HUES64 (cell line): Measurements from ENCODE around the gene TBC1D2B. TPM values are rescaled to one million over a fixed set of nuclear protein-coding genes. Genes with fewer than 3 reads are reported as not detected.
A peak's percentile ranks its signal among the peaks of the same experiment; 100 is the strongest.

Source experiments
- H3K27ac ChIP-seq: 2 replicates; pipeline ENCODE4 v1.7.0; 2013; ENCODE audit warnings: low read depth, low read length, inconsistent platforms
- H3K27me3 ChIP-seq: 2 replicates; pipeline ENCODE4 v1.6.1; 2013; ENCODE audit warnings: mild to moderate bottlenecking, low read length; ENCODE audit not compliant: insufficient read depth
- H3K36me3 ChIP-seq: 2 replicates; pipeline ENCODE4 v1.6.1; 2013; ENCODE audit warnings: mild to moderate bottlenecking, low read length; ENCODE audit not compliant: insufficient read depth
- H3K4me1 ChIP-seq: 2 replicates; pipeline ENCODE4 v1.6.1; 2013; ENCODE audit warnings: mild to moderate bottlenecking, low read length, moderate library complexity; ENCODE audit not compliant: insufficient read depth
- H3K4me3 ChIP-seq: 2 replicates; pipeline ENCODE4 v1.5.1; 2013; ENCODE audit warnings: mild to moderate bottlenecking, low read length, moderate library complexity
- H3K9ac ChIP-seq: 2 replicates; pipeline ENCODE4 v1.6.1; 2013; ENCODE audit warnings: mild to moderate bottlenecking, low read depth, low read length
- H3K9me3 ChIP-seq: 2 replicates; pipeline ENCODE4 v1.6.1; 2013; ENCODE audit warnings: low read depth, low read length; ENCODE audit not compliant: insufficient read depth
- WGBS: fragments of 150-250, 120-280 bp; methylation state at CpG from one replicate; pipeline ENCODE4 v1.1.7; 2013; ENCODE audit warnings: missing lambda C conversion rate; 5-methylcytosine and 5-hydroxymethylcytosine counted together
- polyA plus RNA-seq, 2 experiments: library from polyadenylated mRNA; stranded (reverse); fragments of 50-300 nt; gene quantifications; one replicate each; pipeline ENCODE4 v1.2.3, GENCODE V29; 2013

Gene TBC1D2B
- 8.7 TPM for polyA plus RNA-seq (2013, experiment 1 of 2)
- polyA plus RNA-seq (2013, experiment 2 of 2), result 10.8 TPM

GRCh38 chr15:78077053-78077870, at the start of gene TBC1D2B:
Gene TBC1D2B, minus strand, starts transcription at chr15:78077711. Its CDS starts 59 bp downstream, at chr15:78077652.
- Histone ChIP-seq H3K9me3 (no peaks in the 10 kb centered on the region), H3K4me3 (peak within 1 kb of the TSS; percentile 82), H3K9ac (peak within 1 kb of the TSS; percentile 61), H3K27ac (no peak within 1 kb of the TSS), H3K27me3 (no peaks in the 10 kb centered on the region), H3K36me3 (no peaks in the 10 kb centered on the region), H3K4me1 (peaks cover 11% of the 10 kb centered on the region; the same call in 1 of the 2 replicates)
- WGBS, result under 1% methylated on average over 104 of the region's 104 CpGs

DNA sequence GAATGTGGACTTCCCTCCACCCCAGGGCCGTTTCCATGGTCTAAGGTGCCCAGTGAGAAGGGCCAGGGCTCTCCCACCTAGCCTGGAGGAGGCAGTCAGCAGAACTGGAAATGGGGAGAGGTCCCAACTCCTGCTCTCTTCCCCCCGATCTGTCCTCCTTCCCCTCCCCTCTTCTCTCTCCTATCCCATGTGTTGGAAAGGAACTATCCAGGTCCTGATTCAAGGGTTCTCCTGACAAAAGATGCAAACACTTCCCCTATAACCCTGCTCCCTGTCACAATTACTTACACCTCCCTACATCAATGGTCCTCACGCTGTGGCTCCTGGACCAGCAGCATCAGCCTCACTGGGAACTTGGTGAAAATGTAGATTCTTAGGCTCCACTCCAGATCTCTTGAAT, 47.8 kb upstream of the TBC1D2B start:
- no peak overlapping the region for H3K27ac ChIP-seq
- no peaks in the 10 kb centered on the region for H3K36me3 ChIP-seq
- no peak overlapping the region for H3K9ac ChIP-seq
- H3K4me1 ChIP-seq, result peaks cover 17% of the 10 kb centered on the region
- no peaks in the 10 kb centered on the region for H3K9me3 ChIP-seq
- 89% methylated on average over 3 of the region's 3 CpGs for WGBS
- H3K4me3 ChIP-seq, result no peak overlapping the region
- H3K27me3 ChIP-seq, result no peaks in the 10 kb centered on the region

DNA sequence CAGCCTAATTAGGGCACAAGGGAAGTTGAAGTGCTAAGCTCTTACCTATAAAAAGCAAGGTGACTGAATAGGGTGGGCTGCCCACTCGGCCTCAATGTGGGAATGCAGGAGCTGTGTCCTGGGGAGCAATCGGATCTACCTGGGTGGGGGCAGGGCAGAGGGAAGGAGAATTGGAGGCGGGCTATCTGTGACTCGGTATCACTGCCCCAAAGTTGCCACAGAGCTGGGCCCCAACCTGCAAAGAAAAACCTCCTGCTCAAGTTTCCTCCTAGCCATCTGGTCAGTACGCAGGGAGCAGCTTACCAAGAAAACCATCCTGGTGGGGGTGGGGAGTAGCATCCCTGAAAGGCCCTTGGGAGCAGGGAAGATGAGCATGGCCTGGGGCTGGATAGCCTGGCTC, 43.0 kb upstream of the TBC1D2B start:
- peaks cover 9% of the 10 kb centered on the region for H3K4me1 ChIP-seq
- H3K9me3 ChIP-seq, result no peaks in the 10 kb centered on the region
- no peak overlapping the region for H3K4me3 ChIP-seq
- H3K27ac ChIP-seq, result no peak overlapping the region
- H3K9ac ChIP-seq, result 0 out of 2 replicates have a peak overlapping the region, but pooled peaks have one; percentile 16
- H3K27me3 ChIP-seq, result no peaks in the 10 kb centered on the region
- H3K36me3 ChIP-seq, result no peaks in the 10 kb centered on the region
- WGBS, result 52% methylated on average over 5 of the region's 5 CpGs

DNA sequence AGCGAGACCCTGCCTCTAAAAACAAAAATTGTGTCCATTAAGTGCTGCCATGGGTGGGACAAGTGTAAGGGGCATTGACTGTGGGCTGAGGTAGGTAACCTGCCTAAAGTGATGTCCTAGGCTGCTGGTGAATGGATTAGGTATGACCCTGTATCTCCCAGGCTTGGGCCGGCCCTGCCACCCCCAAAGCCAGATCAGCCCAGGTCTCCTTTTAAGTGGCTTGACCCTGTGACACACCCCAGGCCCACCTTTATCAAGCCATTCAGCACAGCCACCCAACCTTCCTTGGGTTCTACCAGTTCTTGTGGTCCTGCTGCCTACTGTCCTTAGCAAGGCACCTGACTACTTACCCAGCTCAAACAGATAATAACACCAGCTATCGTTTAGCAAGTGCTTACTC, 35.0 kb upstream of the TBC1D2B start:
- Histone ChIP-seq H3K4me3 (no peak overlapping the region), H3K36me3 (0 out of 2 replicates have a peak, but pooled peaks cover under 1% of the 10 kb centered on the region), H3K9ac (no peak overlapping the region), H3K27ac (no peak overlapping the region), H3K9me3 (no peaks in the 10 kb centered on the region), H3K27me3 (no peaks in the 10 kb centered on the region), H3K4me1 (no peaks in the 10 kb centered on the region)
- 90% methylated on average over 3 of the region's 3 CpGs for WGBS

DNA sequence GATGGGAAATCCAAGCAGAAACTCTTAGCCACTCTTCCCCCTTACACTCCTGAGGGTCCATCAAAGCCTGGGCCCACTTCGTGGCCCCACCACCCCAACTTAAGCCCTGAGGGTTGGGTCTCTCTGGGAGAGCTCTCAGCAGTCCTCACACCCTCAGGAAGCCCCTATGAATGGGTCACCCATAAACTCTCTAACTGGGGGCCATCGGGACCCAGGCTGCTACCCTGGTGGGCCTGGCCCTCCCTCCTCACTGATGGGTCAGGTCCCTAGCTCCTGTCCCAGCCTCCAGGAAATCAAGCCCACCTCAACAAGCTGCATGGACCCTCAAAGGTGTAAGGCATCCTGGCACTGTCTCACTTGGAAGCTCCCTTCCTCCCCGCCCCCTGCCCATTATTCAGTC, 34.3 kb upstream of the TBC1D2B start:
- H3K9ac ChIP-seq, result no peak overlapping the region
- no peaks in the 10 kb centered on the region for H3K27me3 ChIP-seq
- no peak overlapping the region for H3K4me3 ChIP-seq
- WGBS, result 90% methylated on average over 3 of the region's 3 CpGs
- H3K27ac ChIP-seq, result no peak overlapping the region
- peaks cover 4% of the 10 kb centered on the region; the same call in 1 of the 2 replicates for H3K36me3 ChIP-seq
- H3K9me3 ChIP-seq, result no peaks in the 10 kb centered on the region
- no peaks in the 10 kb centered on the region for H3K4me1 ChIP-seq

DNA sequence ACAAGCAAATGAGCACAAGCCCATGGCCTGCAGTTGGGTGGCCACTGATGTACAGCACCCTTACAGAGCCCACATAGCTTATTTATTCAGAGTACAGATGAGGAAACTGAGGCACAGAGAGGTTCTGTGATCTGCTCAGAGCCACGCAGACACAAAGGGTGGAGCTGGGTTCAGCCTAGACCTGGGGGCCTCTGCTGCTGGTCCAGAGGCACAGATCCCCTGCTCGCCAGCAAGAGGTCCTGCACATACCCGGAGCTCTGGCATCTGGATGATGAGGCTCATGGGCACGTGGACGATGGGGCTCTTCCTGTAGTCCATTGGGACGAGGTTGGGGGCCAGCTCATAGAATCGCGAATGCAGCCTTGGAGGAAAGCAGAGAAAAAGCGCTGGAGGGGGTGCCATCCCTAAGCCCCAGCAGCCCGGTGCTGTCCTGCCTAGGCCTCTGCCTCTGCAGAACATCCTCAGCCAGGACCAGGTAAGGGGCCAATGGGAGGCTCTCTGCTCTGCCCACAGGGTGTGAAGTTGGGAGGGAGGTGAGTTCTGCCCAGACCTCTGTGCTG, 33.5 kb upstream of the TBC1D2B start:
- no peaks in the 10 kb centered on the region for H3K27me3 ChIP-seq
- WGBS, result 93% methylated on average over 10 of the region's 10 CpGs
- no peaks in the 10 kb centered on the region for H3K9me3 ChIP-seq
- peaks cover 4% of the 10 kb centered on the region; the same call in 1 of the 2 replicates for H3K36me3 ChIP-seq
- no peak overlapping the region for H3K4me3 ChIP-seq
- H3K27ac ChIP-seq, result no peak overlapping the region
- H3K9ac ChIP-seq, result no peak overlapping the region
- H3K4me1 ChIP-seq, result no peaks in the 10 kb centered on the region

- Histone ChIP-seq H3K27ac (no peak overlapping the region), H3K9me3 (no peaks in the 10 kb centered on the region), H3K4me1 (no peaks in the 10 kb centered on the region), H3K9ac (no peak overlapping the region), H3K4me3 (no peak overlapping the region), H3K27me3 (no peaks in the 10 kb centered on the region), H3K36me3 (peaks cover 4% of the 10 kb centered on the region; the same call in 1 of the 2 replicates)
- 95% methylated on average over 6 of the region's 6 CpGs for WGBS
Measured at GRCh38 chr15:78110096-78110495, 32.6 kb upstream of the TBC1D2B start.

GRCh38 chr15:78109156-78109555, 31.6 kb upstream of the TBC1D2B start:
- peaks cover 4% of the 10 kb centered on the region; the same call in 1 of the 2 replicates for H3K36me3 ChIP-seq
- H3K4me1 ChIP-seq, result no peaks in the 10 kb centered on the region
- H3K27me3 ChIP-seq, result no peaks in the 10 kb centered on the region
- H3K27ac ChIP-seq, result no peak overlapping the region
- no peaks in the 10 kb centered on the region for H3K9me3 ChIP-seq
- 91% methylated on average over 12 of the region's 12 CpGs for WGBS
- no peak overlapping the region for H3K9ac ChIP-seq
- no peak overlapping the region for H3K4me3 ChIP-seq

DNA sequence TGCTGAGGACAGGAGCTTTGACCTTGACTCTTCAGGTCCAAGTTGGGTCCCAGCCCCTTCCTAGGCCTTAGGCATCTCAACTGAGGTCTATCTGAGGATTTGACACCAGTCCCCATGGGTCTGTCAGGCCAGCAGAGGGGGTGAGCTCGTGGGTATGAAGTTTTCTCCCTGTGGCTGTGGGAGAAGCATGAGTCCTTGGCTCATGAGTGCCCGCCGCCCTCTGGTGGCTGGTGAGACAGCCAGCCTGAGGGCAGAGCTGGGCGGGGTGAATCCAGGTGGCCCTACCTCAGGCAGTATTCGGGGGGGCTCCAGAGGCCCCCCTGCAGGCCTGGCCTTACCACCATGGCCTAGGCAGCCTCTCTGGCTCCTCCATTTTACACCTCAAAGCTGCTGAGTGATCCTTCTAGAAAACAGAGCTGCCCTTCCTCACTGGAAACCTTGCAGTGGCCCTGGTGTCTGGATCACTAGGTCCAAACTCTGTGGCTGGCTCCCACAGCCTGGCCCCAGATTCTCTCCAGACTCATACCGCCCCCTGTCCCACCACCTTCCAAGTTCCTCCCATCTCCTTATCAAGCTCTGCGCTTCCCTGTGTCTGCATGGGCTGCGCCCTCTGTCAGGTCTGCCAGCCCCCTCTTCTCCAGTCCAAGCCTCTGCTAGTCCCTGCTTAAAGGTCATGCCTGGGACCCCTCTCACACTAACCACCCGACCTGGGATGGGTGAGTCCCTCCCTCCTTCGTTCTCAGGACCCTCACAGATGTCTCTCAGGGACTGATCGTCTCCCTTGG, 31.0 kb upstream of the TBC1D2B start:
- Histone ChIP-seq H3K27me3 (no peaks in the 10 kb centered on the region), H3K27ac (no peak overlapping the region), H3K4me3 (no peak overlapping the region), H3K4me1 (no peaks in the 10 kb centered on the region), H3K9me3 (no peaks in the 10 kb centered on the region), H3K36me3 (peaks cover 4% of the 10 kb centered on the region; the same call in 1 of the 2 replicates), H3K9ac (no peak overlapping the region)
- 63% methylated on average over 11 of the region's 11 CpGs for WGBS

DNA sequence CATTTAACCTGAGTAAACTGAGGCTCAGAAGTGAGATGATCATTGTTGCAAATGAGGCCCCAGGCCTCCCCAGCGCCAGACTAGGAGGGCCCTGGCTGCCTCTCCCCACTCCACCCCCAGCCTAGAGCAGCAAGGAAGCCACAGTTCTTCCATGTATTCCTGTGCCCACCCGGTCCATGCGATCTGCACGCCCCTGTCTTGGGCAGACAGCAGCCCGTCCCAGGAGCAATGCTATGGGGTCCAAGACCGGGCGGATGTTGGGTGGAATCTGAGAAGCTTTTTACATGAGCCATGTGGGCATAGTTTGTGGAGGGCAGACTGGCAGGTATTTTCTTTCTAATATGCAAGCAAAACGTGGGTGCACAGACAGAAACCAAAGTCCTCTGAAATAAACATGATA, 30.0 kb upstream of the TBC1D2B start:
- 96% methylated on average over 8 of the region's 8 CpGs for WGBS
- no peaks in the 10 kb centered on the region for H3K27me3 ChIP-seq

More for the DNA sequence above, 30.0 kb upstream of the TBC1D2B start:
- H3K4me3 ChIP-seq, result no peak overlapping the region
- no peaks in the 10 kb centered on the region for H3K9me3 ChIP-seq
- no peak overlapping the region for H3K27ac ChIP-seq
- H3K36me3 ChIP-seq, result peaks cover 4% of the 10 kb centered on the region; the same call in 1 of the 2 replicates
- no peaks in the 10 kb centered on the region for H3K4me1 ChIP-seq
- no peak overlapping the region for H3K9ac ChIP-seq
